Measurements from ENCODE around the gene HSD17B11. TPM values are rescaled to one million over a fixed set of nuclear protein-coding genes. Genes with fewer than 3 reads are reported as not detected.
A peak's percentile ranks its signal among the peaks of the same experiment; 100 is the strongest.
"Not testable (repeated sequence)": the region's sequence is repeated elsewhere in the genome, so short reads cannot be mapped to it uniquely, and the experiment has no call there.

HSD17B11 gene
- total and polyA plus RNA-seq, 11 donors, result 6.6 to 28.0 (median 15.8) TPM

DNA sequence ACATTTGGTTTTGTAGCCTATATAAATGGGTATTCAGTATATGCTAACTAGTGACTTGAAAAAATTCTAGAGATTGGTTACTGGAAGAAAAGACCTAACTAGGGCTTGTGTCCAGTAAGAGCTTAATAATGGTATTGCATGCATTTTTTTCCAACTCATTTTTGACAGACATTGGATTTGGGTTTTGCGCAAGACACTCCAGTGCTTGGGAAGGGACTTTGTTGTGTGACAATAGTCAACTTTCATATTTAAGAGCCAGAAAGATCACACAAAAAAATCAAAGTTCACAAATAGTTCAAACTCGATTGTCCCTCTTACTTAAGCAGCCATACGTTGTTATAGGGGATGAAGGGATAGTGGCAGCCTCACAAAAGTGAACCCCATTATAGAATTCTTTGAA, 1.2 kb upstream of the HSD17B11 start:
- Histone ChIP-seq H3K27me3 (no peaks in the 10 kb centered on the region), H3K27ac (peak overlapping the region in 8 of 12 donors; percentile 73 to 94 (median 88)), H3K4me3 (peak overlapping the region in 7 of 12 donors; percentile 63 to 82 (median 72)), H3K4me1 (peaks cover 0 to 38% (median 11%) of the 10 kb centered on the region in 12 donors), H3K9me3 (peaks cover 0 to 10% (median 0%) of the 10 kb centered on the region in 12 donors), H3K36me3 (no peaks in the 10 kb centered on the region)
- 71 to 92% (median 91%) methylated on average over 3 of the region's 3 CpGs for WGBS, 4 donors
- intact Hi-C loops (cut with DNase I), result loop anchor here in 1 of 10 donors (5.0 kb wide), 1 partner anchor 35 kb away; no protein-coding TSS in a partner anchor
- ATAC-seq (no peak), DNase-seq (no peak)
- no peak for TF ChIP-seq POLR2A (IDR thresholded peaks at IDR 0.05)
- TF ChIP-seq, protein P1, sequence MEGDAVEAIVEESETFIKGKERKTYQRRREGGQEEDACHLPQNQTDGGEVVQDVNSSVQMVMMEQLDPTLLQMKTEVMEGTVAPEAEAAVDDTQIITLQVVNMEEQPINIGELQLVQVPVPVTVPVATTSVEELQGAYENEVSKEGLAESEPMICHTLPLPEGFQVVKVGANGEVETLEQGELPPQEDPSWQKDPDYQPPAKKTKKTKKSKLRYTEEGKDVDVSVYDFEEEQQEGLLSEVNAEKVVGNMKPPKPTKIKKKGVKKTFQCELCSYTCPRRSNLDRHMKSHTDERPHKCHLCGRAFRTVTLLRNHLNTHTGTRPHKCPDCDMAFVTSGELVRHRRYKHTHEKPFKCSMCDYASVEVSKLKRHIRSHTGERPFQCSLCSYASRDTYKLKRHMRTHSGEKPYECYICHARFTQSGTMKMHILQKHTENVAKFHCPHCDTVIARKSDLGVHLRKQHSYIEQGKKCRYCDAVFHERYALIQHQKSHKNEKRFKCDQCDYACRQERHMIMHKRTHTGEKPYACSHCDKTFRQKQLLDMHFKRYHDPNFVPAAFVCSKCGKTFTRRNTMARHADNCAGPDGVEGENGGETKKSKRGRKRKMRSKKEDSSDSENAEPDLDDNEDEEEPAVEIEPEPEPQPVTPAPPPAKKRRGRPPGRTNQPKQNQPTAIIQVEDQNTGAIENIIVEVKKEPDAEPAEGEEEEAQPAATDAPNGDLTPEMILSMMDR (IDR thresholded peaks at IDR 0.05), result no peak

DNA sequence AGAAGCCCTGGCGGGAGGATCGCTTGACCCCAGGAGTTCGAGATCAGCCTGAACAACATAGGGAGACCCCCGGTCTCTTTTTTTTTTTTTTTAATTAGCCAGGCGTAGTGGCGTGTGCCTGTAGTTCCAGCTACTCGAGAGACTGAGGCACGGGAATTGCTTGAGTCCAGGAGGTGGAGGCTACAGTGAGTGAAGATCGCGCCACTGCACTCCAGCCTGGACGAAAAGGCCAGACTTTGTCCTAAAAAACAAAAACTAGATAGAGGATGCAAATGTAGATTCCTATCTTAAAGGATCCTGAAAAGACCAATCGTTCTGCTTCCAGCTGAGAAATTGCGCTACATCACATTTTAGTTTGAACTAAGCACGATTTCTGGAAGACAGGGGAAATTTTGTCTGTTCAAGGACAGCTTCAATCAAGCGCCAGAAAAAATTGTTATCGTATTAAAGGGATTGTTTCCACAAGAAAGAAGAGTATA, 627 bp upstream of the HSD17B11 start:
- Histone ChIP-seq H3K4me1 (peaks cover 0 to 43% (median 11%) of the 10 kb centered on the region in 12 donors), H3K27ac (peak overlapping the region; percentile 73 to 94 (median 88)), H3K36me3 (no peaks in the 10 kb centered on the region), H3K4me3 (peak overlapping the region; percentile 55 to 82 (median 70)), H3K9me3 (peaks cover 0 to 13% (median 0%) of the 10 kb centered on the region in 12 donors), H3K27me3 (no peaks in the 10 kb centered on the region)
- intact Hi-C loops (cut with DNase I), result loop anchor here in 3 of 10 donors (1.0 to 5.0 kb wide), 3 partner anchors 31 to 36 kb away; partner anchors contain the start of gene NUDT9 (in 2 of the 3)
- DNase-seq (no peak), ATAC-seq (peak in 3 of 4 donors; percentile 22 to 54 (median 47))
- 13 to 27% (median 18%) methylated on average over 15 to 16 of the region's 16 CpGs for WGBS, 4 donors
- TF ChIP-seq, protein P1 (IDR thresholded peaks at IDR 0.05), result no peak
- no peak for TF ChIP-seq POLR2A (IDR thresholded peaks at IDR 0.05)

DNA sequence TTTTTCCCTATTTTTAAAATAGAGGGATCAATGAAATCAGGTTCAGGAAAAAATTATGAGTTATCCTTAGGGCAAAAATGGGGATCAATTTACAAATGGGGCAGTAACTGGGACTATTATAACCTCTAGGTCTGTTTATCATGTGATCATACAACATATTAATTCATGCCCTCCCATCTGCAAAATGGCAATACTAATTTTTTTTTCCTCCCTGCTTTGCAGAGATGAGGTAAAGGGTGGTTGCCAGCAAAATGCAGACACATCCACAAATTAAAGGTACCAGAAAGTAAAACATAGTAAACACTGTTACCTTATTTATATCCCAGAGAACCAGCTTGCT, 467 bp downstream of the HSD17B11 start:
- Histone ChIP-seq H3K4me3 (peak overlapping the region; percentile 55 to 82 (median 70)), H3K9me3 (peaks cover 0 to 20% (median 0%) of the 10 kb centered on the region in 12 donors), H3K27me3 (no peaks in the 10 kb centered on the region), H3K36me3 (no peaks in the 10 kb centered on the region), H3K4me1 (peaks cover 0 to 43% (median 11%) of the 10 kb centered on the region in 12 donors), H3K27ac (peak overlapping the region; percentile 73 to 94 (median 88))
- TF ChIP-seq, protein P1 (IDR thresholded peaks at IDR 0.05), result no peak
- no peak for TF ChIP-seq POLR2A (IDR thresholded peaks at IDR 0.05)
- DNase-seq, result no peak
- intact Hi-C loops (cut with DNase I), result loop anchor here in 2 of 10 donors (2.0 to 5.0 kb wide), 2 partner anchors 32 to 37 kb away; partner anchors contain the start of gene NUDT9 (in 1 of the 2)
- ATAC-seq, result no peak

DNA sequence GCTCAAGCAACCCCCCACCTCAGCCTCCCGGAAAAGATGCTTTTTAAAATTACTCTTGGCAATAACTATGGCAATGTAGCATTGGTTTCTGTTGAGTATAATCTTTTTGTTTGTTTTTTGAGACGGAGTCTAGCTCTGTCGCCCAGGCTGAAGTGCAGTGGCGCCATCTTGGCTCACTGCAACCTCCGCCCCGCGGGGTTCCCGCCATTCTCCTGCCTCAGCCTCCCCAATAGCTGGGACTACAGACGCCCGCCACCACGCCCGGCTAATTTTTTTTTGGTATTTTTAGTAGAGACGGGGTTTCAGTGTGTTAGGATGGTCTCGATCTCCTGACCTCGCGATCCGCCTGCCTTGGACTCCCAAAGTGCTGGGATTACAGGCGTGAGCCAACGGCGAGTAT, 933 bp downstream of the HSD17B11 start:
- H3K36me3 ChIP-seq, ATAC-seq, H3K27me3 ChIP-seq: not testable (repeated sequence)
- WGBS, 4 donors, result 79 to 86% (median 86%) methylated on average over 20 of the region's 20 CpGs
- Histone ChIP-seq H3K4me3 (peak overlapping the region; percentile 55 to 82 (median 70)), H3K9me3 (peaks cover 0 to 23% (median 0%) of the 10 kb centered on the region in 12 donors), H3K4me1 (peaks cover 0 to 43% (median 11%) of the 10 kb centered on the region in 12 donors), H3K27ac (peak overlapping the region in 6 of 12 donors; percentile 87 to 94 (median 90))
- DNase-seq, result peak in 1 of 5 donors; percentile 28
- intact Hi-C loops (cut with DNase I), result loop anchor here in 2 of 10 donors (2.0 to 5.0 kb wide), 2 partner anchors 33 to 37 kb away; partner anchors contain the start of gene NUDT9 (in 1 of the 2)
